ENCODE measurements around the gene COBL. TPM values are rescaled to one million over a fixed set of nuclear protein-coding genes. Genes with fewer than 3 reads are reported as not detected.

Gene COBL
- total and polyA plus RNA-seq, 2 of the 8 experiments (the other 6 are each of a cell fraction or from before 2014, with no cell fraction given), result 13.8 to 40.4 TPM

DNA sequence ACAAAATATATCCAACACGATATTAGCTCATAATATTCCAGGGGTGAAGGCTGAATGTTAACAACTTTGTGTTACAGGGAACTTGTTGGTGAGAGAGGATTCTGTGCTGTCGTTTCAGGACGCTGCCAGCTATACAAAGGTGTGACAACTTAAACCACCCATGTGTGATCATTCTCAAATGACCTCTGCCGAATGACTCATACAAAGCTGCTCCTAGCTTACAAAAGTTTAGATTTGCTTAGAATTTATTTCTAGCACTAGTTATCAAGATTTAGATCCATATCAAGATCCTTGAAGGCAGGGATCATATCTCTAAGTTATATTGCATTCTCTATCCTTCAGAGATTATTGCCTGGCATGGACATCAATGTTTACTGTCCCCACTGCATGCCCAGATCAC is 65.3 kb downstream of the COBL start:
- H3K23me2 ChIP-seq (ENCODE audit: low read depth, low read length), result no peaks in the 10 kb centered on the region
- DNase-seq (ENCODE audit: low read depth in 1 of 2, low spot score in 2 of 2), result no peak
- peak; percentile 19 for FAIRE-seq
- no peak overlapping the region for H3K4me3 ChIP-seq (ENCODE audit: extremely low read depth in 1 of 4, insufficient read depth in 2 of 4, low read depth in 3 of 4, low read length in 4 of 4)
- no peak overlapping the region for H2BK15ac ChIP-seq (ENCODE audit: low read length)
- H3K27ac ChIP-seq (ENCODE audit: low read depth, low read length), result no peak overlapping the region
- no peak overlapping the region for H3K56ac ChIP-seq (replicated peaks; ENCODE audit: insufficient read length, low read depth, low read length)
- ChIA-PET CTCF (ENCODE audit: partially characterized antibody) (interaction anchor here (0.5 to 1.7 kb wide), 9 partner anchors 8 to 167 kb away, joined by 3 to 6 read pairs (median 3); no protein-coding TSS in a partner anchor), POLR2A (ENCODE audit: partially characterized antibody) (no interaction called here)
- H2BK5ac ChIP-seq (ENCODE audit: low read depth, low read length), result no peak overlapping the region
- no peak overlapping the region for H3K9ac ChIP-seq (replicated peaks in 1 of 4; ENCODE audit: extremely low read depth in 1 of 4, low read depth in 3 of 4, low read length in 3 of 4)
- no peak overlapping the region for H2BK120ac ChIP-seq (replicated peaks; ENCODE audit: low read depth, low read length)
- no peak overlapping the region for H2BK12ac ChIP-seq (ENCODE audit: low read depth, low read length)
- no peak overlapping the region for H3K23ac ChIP-seq (ENCODE audit: insufficient read length)
- H3K4me2 ChIP-seq (ENCODE audit: insufficient read depth in 1 of 2, low read depth in 2 of 2, low read length in 2 of 2), result no peak overlapping the region
- no peak overlapping the region for H3K14ac ChIP-seq (ENCODE audit: insufficient read length)
- TF ChIP-seq POU5F1 (IDR thresholded peaks at IDR 0.05; ENCODE audit: low read depth, low read length) (no peak), SUZ12 (IDR thresholded peaks at IDR 0.05; ENCODE audit: low read length) (no peak), SP1 (IDR thresholded peaks at IDR 0.05; ENCODE audit: low read depth, low read length) (no peak), ZNF274 (IDR thresholded peaks at IDR 0.05; ENCODE audit: borderline replicate concordance, extremely low read depth, low read length) (no peak), NRF1 (IDR thresholded peaks at IDR 0.05; ENCODE audit: low read depth, low read length) (no peak), CBX8 (IDR thresholded peaks at IDR 0.05; ENCODE audit: borderline replicate concordance, low read depth, low read length) (no peak), SIRT6 (IDR thresholded peaks at IDR 0.05; ENCODE audit: low read length) (no peak), JUN (IDR thresholded peaks at IDR 0.05; ENCODE audit: low read depth, low read length) (no peak), SP2 (IDR thresholded peaks at IDR 0.05; ENCODE audit: low read length) (no peak), SIX5 (IDR thresholded peaks at IDR 0.05; ENCODE audit: low read depth, low read length) (no peak), POLR2A (IDR thresholded peaks at IDR 0.05; ENCODE audit: control extremely low read depth in 1 of 2, low read depth in 2 of 2, low read length in 2 of 2) (no peak), KDM1A (IDR thresholded peaks at IDR 0.05; ENCODE audit: borderline replicate concordance, low read length) (no peak)
- TF ChIP-seq, protein P1, sequence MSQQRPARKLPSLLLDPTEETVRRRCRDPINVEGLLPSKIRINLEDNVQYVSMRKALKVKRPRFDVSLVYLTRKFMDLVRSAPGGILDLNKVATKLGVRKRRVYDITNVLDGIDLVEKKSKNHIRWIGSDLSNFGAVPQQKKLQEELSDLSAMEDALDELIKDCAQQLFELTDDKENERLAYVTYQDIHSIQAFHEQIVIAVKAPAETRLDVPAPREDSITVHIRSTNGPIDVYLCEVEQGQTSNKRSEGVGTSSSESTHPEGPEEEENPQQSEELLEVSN (IDR thresholded peaks at IDR 0.05), result no peak
- peaks cover 0 to 3% of the 10 kb centered on the region in 2 experiments for H4K20me1 ChIP-seq (replicated peaks in 1 of 2; ENCODE audit: control insufficient read depth in 1 of 2, insufficient read depth in 2 of 2, low read length in 2 of 2)
- H2AFZ ChIP-seq (ENCODE audit: low read length), result no peak overlapping the region
- no peaks in the 10 kb centered on the region for H3K36me3 ChIP-seq (ENCODE audit: control insufficient read depth in 2 of 4, insufficient read depth in 4 of 4, low read length in 3 of 4)
- H3K18ac ChIP-seq (ENCODE audit: extremely low read depth, low read length), result no peak overlapping the region
- H3K9me3 ChIP-seq (ENCODE audit: insufficient read depth in 2 of 2, low read depth in 1 of 2, low read length in 1 of 2), result no peaks in the 10 kb centered on the region
- H2AK5ac ChIP-seq (ENCODE audit: low read depth, low read length), result no peak overlapping the region
- H4K8ac ChIP-seq (ENCODE audit: extremely low read depth, insufficient read depth, low read length), result no peak overlapping the region
- peaks cover 6% of the 10 kb centered on the region; the same call in 1 of the 2 replicates for H3K79me1 ChIP-seq (ENCODE audit: low read depth, low read length)
- no peak overlapping the region for H3K4ac ChIP-seq (replicated peaks; ENCODE audit: insufficient read length, low read depth, low read length)
- H4K5ac ChIP-seq (ENCODE audit: insufficient read length, low read depth, low read length), result no peak overlapping the region
- peaks cover 0 to 71% of the 10 kb centered on the region in 2 experiments; a peak in 3 of 4 replicates for H3K79me2 ChIP-seq (ENCODE audit: control insufficient read depth in 1 of 2, insufficient read depth in 2 of 2, low read length in 2 of 2)
- H2BK20ac ChIP-seq (ENCODE audit: low read length), result no peak overlapping the region
- no peaks in the 10 kb centered on the region for H3K27me3 ChIP-seq (replicated peaks in 1 of 4; ENCODE audit: control insufficient read depth in 3 of 4, extremely low read depth in 1 of 4, insufficient read depth in 3 of 4, low read length in 3 of 4)
- peaks cover 0 to 8% (median 3%) of the 10 kb centered on the region in 4 experiments; a peak in 4 of 7 replicates for H3K4me1 ChIP-seq (replicated peaks in 1 of 4; ENCODE audit: control insufficient read depth in 3 of 4, insufficient read depth in 4 of 4, low read length in 3 of 4)
- H4K91ac ChIP-seq (replicated peaks; ENCODE audit: insufficient read length, low read length), result no peak overlapping the region
- WGBS, 2 experiments (ENCODE audit: extremely low coverage in 1 of 2, insufficient coverage in 1 of 2, insufficient read length in 1 of 2, insufficient replicate concordance in 2 of 2, low coverage in 1 of 2, low lambda C conversion rate in 2 of 2, missing lambda C conversion rate in 1 of 2), result 86% methylated on average over 4 of the region's 4 CpGs; no CpG with 5 or more reads in 1 of the 2 experiments
